ENCODE results near the gene SPIC.

- no peak for TF ChIP-seq CTCF (IDR thresholded peaks at IDR 0.05)
- TF ChIP-seq POLR2A (IDR thresholded peaks at IDR 0.05): no peak
- TF ChIP-seq POLR2AphosphoS5 (IDR thresholded peaks at IDR 0.05): no peak
- no peak for TF ChIP-seq EP300 (IDR thresholded peaks at IDR 0.05)
These were observed 26.4 kb downstream of the SPIC start for GRCh38 chr12:101501410-101501995.

Measured in sigmoid colon (tissue), 4 donors.